SK-N-SH treated with all-trans-retinoic acid at 6 μM for 48 hours (cell line): Measurements from ENCODE around the gene P2RX2.

ENCODE experiments used
- CSDC2 ChIP-seq: fragments of 250-450 bp; sonication (Bioruptor Pico); IDR thresholded peaks from 2 replicates; pipeline ENCODE4 v1.5.0; 2020; ENCODE audit warnings: mild to moderate bottlenecking, moderate library complexity
- RARB ChIP-seq: fragments of 250-450 bp; sonication (Bioruptor Pico); IDR thresholded peaks from 2 replicates; pipeline ENCODE4 v1.8.0; 2021; ENCODE audit warnings: mild to moderate bottlenecking, moderate library complexity
- SNAI2 ChIP-seq: fragments of 250-450 bp; sonication (Bioruptor Pico); IDR thresholded peaks from 2 replicates; pipeline ENCODE4 v1.5.0; 2020; ENCODE audit warnings: mild to moderate bottlenecking, moderate library complexity
- TCF4 ChIP-seq: fragments of 250-450 bp; sonication (Bioruptor Pico); IDR thresholded peaks from 2 replicates; pipeline ENCODE4 v1.8.0; 2021; ENCODE audit warnings: mild to moderate bottlenecking, moderate library complexity, borderline replicate concordance
- ZC3H10 ChIP-seq: fragments of 250-450 bp; sonication (Bioruptor Pico); IDR thresholded peaks from 2 replicates; pipeline ENCODE4 v1.5.1; 2021; ENCODE audit warnings: mild to moderate bottlenecking, moderate library complexity
- ZFP30 ChIP-seq: fragments of 450-650 bp; formaldehyde crosslinking; IDR thresholded peaks from 2 replicates; pipeline ENCODE4 v1.5.0; 2022; ENCODE audit warnings: mild to moderate bottlenecking, moderate library complexity
- ZNF565 ChIP-seq: fragments of 450-650 bp; formaldehyde crosslinking; conservative IDR thresholded peaks from 2 replicates; pipeline ENCODE4 v1.5.0; 2020; ENCODE audit warnings: low read depth, mild to moderate bottlenecking, moderate library complexity
- ZNF70 ChIP-seq: fragments of 450-650 bp; formaldehyde crosslinking; IDR thresholded peaks from 2 replicates; pipeline ENCODE4 v1.5.0; 2020; ENCODE audit warnings: mild to moderate bottlenecking, moderate library complexity
- TF ChIP-seq, protein P1 (sequence below): fragments of 250-450 bp; sonication (Bioruptor Pico); IDR thresholded peaks from 2 replicates; pipeline ENCODE4 v1.5.1; 2021; ENCODE audit warnings: mild to moderate bottlenecking, moderate library complexity
- TF ChIP-seq, protein P2 (sequence below): fragments of 250-450 bp; sonication (Bioruptor Pico); IDR thresholded peaks from 2 replicates; pipeline ENCODE4 v1.8.0; 2021; ENCODE audit warnings: low read depth, mild to moderate bottlenecking, moderate library complexity, borderline replicate concordance

DNA sequence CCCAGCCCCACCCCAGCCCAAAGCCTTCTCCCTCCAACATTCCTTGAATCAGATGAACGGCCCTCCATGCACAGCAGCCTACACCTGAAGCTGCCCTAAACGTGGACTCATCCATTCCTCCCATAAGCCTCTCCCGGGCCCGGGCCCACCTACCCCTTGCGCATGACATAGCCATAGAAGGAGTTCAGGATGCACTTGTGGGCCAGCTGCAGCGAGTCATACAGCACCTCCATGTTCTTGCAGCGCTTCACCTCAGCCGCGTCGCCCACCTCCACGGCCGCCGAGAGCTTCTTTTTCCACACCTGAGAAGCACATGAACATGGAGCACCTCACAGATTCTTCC is 46.5 kb downstream of the P2RX2 start:
- no peak for TF ChIP-seq CSDC2
- no peak for TF ChIP-seq RARB (CRISPR knock-in tag)
- no peak for TF ChIP-seq ZNF70 (CRISPR knock-in tag)
- TF ChIP-seq ZNF565 (CRISPR knock-in tag), result no peak
- TF ChIP-seq, protein P1, sequence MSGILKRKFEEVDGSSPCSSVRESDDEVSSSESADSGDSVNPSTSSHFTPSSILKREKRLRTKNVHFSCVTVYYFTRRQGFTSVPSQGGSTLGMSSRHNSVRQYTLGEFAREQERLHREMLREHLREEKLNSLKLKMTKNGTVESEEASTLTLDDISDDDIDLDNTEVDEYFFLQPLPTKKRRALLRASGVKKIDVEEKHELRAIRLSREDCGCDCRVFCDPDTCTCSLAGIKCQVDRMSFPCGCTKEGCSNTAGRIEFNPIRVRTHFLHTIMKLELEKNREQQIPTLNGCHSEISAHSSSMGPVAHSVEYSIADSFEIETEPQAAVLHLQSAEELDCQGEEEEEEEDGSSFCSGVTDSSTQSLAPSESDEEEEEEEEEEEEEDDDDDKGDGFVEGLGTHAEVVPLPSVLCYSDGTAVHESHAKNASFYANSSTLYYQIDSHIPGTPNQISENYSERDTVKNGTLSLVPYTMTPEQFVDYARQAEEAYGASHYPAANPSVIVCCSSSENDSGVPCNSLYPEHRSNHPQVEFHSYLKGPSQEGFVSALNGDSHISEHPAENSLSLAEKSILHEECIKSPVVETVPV (CRISPR knock-in tag), result no peak
- TF ChIP-seq, protein P2, sequence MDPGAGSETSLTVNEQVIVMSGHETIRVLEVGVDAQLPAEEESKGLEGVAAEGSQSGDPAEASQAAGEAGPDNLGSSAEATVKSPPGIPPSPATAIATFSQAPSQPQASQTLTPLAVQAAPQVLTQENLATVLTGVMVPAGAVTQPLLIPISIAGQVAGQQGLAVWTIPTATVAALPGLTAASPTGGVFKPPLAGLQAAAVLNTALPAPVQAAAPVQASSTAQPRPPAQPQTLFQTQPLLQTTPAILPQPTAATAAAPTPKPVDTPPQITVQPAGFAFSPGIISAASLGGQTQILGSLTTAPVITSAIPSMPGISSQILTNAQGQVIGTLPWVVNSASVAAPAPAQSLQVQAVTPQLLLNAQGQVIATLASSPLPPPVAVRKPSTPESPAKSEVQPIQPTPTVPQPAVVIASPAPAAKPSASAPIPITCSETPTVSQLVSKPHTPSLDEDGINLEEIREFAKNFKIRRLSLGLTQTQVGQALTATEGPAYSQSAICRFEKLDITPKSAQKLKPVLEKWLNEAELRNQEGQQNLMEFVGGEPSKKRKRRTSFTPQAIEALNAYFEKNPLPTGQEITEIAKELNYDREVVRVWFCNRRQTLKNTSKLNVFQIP (CRISPR knock-in tag), result no peak
- no peak for TF ChIP-seq ZC3H10
- no peak for TF ChIP-seq TCF4 (CRISPR knock-in tag)
- no peak for TF ChIP-seq ZFP30 (CRISPR knock-in tag)
- TF ChIP-seq SNAI2 (CRISPR knock-in tag), result no peak
